Ishikawa (cell line): ENCODE measurements around the gene GRB10.

Experiments used
- CEBPB ChIP-seq: IDR thresholded peaks from 2 replicates; pipeline ENCODE4 v1.6.1; 2012
- CREB1 ChIP-seq: IDR thresholded peaks from 2 replicates; pipeline ENCODE4 v1.6.1; 2012; ENCODE audit warnings: low read depth
- EGR1 ChIP-seq: IDR thresholded peaks from 2 replicates; pipeline ENCODE4 v1.6.1; 2012
- EP300 ChIP-seq: IDR thresholded peaks from 2 replicates; pipeline ENCODE4 v1.6.1; 2012; ENCODE audit warnings: borderline replicate concordance
- FOXM1 ChIP-seq: IDR thresholded peaks from 2 replicates; pipeline ENCODE4 v1.6.1; 2012; ENCODE audit warnings: low read depth, borderline replicate concordance
- MAX ChIP-seq: IDR thresholded peaks from 2 replicates; pipeline ENCODE4 v1.6.1; 2012
- NFIC ChIP-seq: IDR thresholded peaks from 2 replicates; pipeline ENCODE4 v1.6.1; 2012
- RAD21 ChIP-seq: IDR thresholded peaks from 2 replicates; pipeline ENCODE4 v1.6.1; 2012; ENCODE audit warnings: low read depth
- REST ChIP-seq: IDR thresholded peaks from 2 replicates; pipeline ENCODE4 v1.6.1; 2012; ENCODE audit warnings: low read depth, mild to moderate bottlenecking
- TAF1 ChIP-seq: IDR thresholded peaks from 2 replicates; pipeline ENCODE4 v1.6.1; 2012; ENCODE audit warnings: low read depth, mild to moderate bottlenecking
- TCF12 ChIP-seq: IDR thresholded peaks from 2 replicates; pipeline ENCODE4 v1.6.1; 2012; ENCODE audit warnings: low read depth
- TEAD4 ChIP-seq: IDR thresholded peaks from 2 replicates; pipeline ENCODE4 v1.6.1; 2012
- USF1 ChIP-seq: IDR thresholded peaks from 2 replicates; pipeline ENCODE4 v1.6.1; 2012
- YY1 ChIP-seq: IDR thresholded peaks from 2 replicates; pipeline ENCODE4 v1.6.1; 2012; ENCODE audit warnings: low read depth
- ZBTB7A ChIP-seq: IDR thresholded peaks from 2 replicates; pipeline ENCODE4 v1.6.1; 2012; ENCODE audit warnings: low read depth

The GRB10 gene

GRCh38 chr7:50633414-50633710 lies 149.3 kb downstream of the GRB10 start:
- TF ChIP-seq REST (no peak), EP300 (no peak), TAF1 (no peak), FOXM1 (no peak), CREB1 (no peak), EGR1 (no peak), USF1 (no peak), RAD21 (no peak), ZBTB7A (no peak), YY1 (no peak), NFIC (no peak), TEAD4 (no peak)

- no peak for TF ChIP-seq EP300
- TF ChIP-seq RAD21, result peak; percentile 77
- no peak for TF ChIP-seq TCF12
- TF ChIP-seq NFIC, result peak; percentile 15; the same call in 1 of the 2 replicates
- TF ChIP-seq TEAD4, result peak; percentile 74
Measured at GRCh38 chr7:50632561-50633413, 149.9 kb downstream of the GRB10 start.

- no peak for TF ChIP-seq CEBPB
- TF ChIP-seq NFIC, result no peak
- TF ChIP-seq YY1, result no peak
- no peak for TF ChIP-seq TEAD4
- no peak for TF ChIP-seq ZBTB7A
- no peak for TF ChIP-seq TCF12
- TF ChIP-seq RAD21, result no peak
- no peak for TF ChIP-seq CREB1
- TF ChIP-seq EP300, result no peak
- TF ChIP-seq FOXM1, result no peak
- TF ChIP-seq REST, result no peak
- no peak for TF ChIP-seq MAX
- no peak for TF ChIP-seq EGR1
- no peak for TF ChIP-seq USF1
- TF ChIP-seq TAF1, result no peak
Measured at GRCh38 chr7:50631639-50632038, 151.1 kb downstream of the GRB10 start.

- TF ChIP-seq NFIC (no peak), TCF12 (no peak), CEBPB (no peak), FOXM1 (no peak)
Measured at GRCh38 chr7:50631100-50631499, 151.6 kb downstream of the GRB10 start.

- TF ChIP-seq YY1 (no peak), MAX (no peak), FOXM1 (no peak), EGR1 (no peak), TEAD4 (no peak), TAF1 (no peak), RAD21 (no peak), CEBPB (no peak), TCF12 (no peak), NFIC (no peak), ZBTB7A (no peak), REST (no peak), EP300 (no peak)
Measured at GRCh38 chr7:50629238-50629901, 153.3 kb downstream of the GRB10 start.
